Psoas muscle (tissue), 8 donors: ENCODE data around the gene MSMO1. TPM values are rescaled to one million over a fixed set of nuclear protein-coding genes. Genes with fewer than 3 reads are reported as not detected.

ENCODE experiments used
- ATAC-seq, 4 donors: fragments of 200-7000 bp; cut with Tn5 transposase; one replicate each; pipeline ENCODE4 v1.9.1; 2020; ENCODE audit warnings: moderate library complexity in 3 of 4, mild to moderate bottlenecking in 2 of 4
- DNase-seq, 2 donors: peaks; one replicate each; pipeline ENCODE4 v3.0.0-alpha.2; 2020
- H3K27ac ChIP-seq: fragments of 200-600 bp; one replicate; pipeline ENCODE4 v1.8.0; 2022
- H3K27me3 ChIP-seq, 3 donors: fragments of 200-600 bp in 1 of 3; one replicate each; pipeline versions ENCODE4 v1.6.1 to v1.8.0; 2013 to 2022; ENCODE audit warnings: low read length in 2 of 3, mild to moderate bottlenecking in 2 of 3, moderate library complexity in 1 of 3; ENCODE audit not compliant: insufficient read depth in 3 of 3
- H3K36me3 ChIP-seq, 2 donors: fragments of 200-600 bp in 1 of 2; one replicate each; pipeline versions ENCODE4 v1.6.1 to v1.8.0; 2013 to 2022; ENCODE audit warnings: low read depth in 1 of 2, mild to moderate bottlenecking in 1 of 2, moderate library complexity in 1 of 2; ENCODE audit not compliant: insufficient read depth in 1 of 2
- H3K4me1 ChIP-seq: fragments of 200-600 bp; one replicate; pipeline ENCODE4 v1.8.0; 2022
- H3K4me3 ChIP-seq: fragments of 200-600 bp; one replicate; pipeline ENCODE4 v1.8.0; 2022; ENCODE audit warnings: mild to moderate bottlenecking
- H3K9me3 ChIP-seq: fragments of 200-600 bp; one replicate; pipeline ENCODE4 v1.8.0; 2022
- CTCF ChIP-seq: fragments of 200-600 bp; IDR thresholded peaks from one replicate; pipeline ENCODE4 v1.8.0; 2022; ENCODE audit warnings: antibody characterized with exemption
- WGBS, 3 donors: extraction: QIAGEN DNeasy Blood & Tissue Kit; methylation state at CpG; one replicate each; pipeline versions ENCODE4 v1.1.6 to v1.1.7; 2013; 5-methylcytosine and 5-hydroxymethylcytosine counted together
- intact Hi-C, 2 donors: fragments of 100-400 bp; cut with DNase I; formaldehyde crosslinking; loops; one replicate each; pipeline versions ENCODE4 v1.11.0 to v1.14.2; 2022
- polyA plus RNA-seq, 3 donors: library from polyadenylated mRNA; stranded (reverse); fragments of 200-250 nt; gene quantifications; one replicate each; pipeline ENCODE4 v1.2.3, GENCODE V29; 2013
- total RNA-seq, 4 donors: library from RNA; stranded (reverse); fragmentation: NEBNext Ultra II Directional in 2 of 4; extraction: Animal tissue kit (Norgen Biotek cat#: 25700) in 2 of 4; gene quantifications; one replicate each; pipeline versions ENCODE4 v1.2.1 to v1.2.4, GENCODE V29; 2021 to 2023
- donor health status: healthy with polysubstance abuse.
- donor health status: DM: no; HTN: no; CAD: no; lungs with moderate emphysema.
- donor health status: Bipolar disorder and iron deficiency.
- donor health status: healthy.
- donor health status: DM: yes; HTN: yes; CAD: no.
- donor health status: DM: no; HTN: no; CAD: no.
- donor health status: DM: no; HTN: no; CAD: no.
- donor health status: DM: yes; HTN: yes; CAD: no.

The MSMO1 gene
- total and polyA plus RNA-seq, 7 donors = 2.9 to 5.9 (median 4.4) TPM

DNA sequence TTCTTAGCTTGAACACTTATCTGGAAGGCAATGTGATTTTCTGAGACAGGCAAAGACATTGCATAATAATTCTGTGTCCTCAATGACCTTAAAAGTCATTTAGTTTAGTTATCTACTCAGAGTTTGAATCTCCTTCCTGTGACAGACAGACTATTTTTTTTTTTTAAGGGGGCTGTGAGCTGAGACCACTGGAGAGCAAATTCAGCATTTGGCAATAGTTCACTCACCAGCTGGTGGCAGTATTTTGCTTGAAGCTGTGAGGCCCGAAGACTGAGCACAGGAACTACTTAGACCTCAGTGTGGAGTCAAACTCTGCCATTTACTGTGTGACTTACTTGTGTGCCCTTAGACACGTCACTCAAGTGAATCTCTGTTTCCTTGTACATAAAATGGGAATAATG is 28.4 kb downstream of the MSMO1 start:
- 4 to 11% (median 8%) methylated on average over 2 of the region's 2 CpGs for WGBS, 3 donors
- H3K27ac ChIP-seq = no peak overlapping the region
- H3K27me3 ChIP-seq = peaks cover 0 to 3% (median 0%) of the 10 kb centered on the region in 3 donors
- H3K4me1 ChIP-seq = no peaks in the 10 kb centered on the region
- no peak overlapping the region for H3K4me3 ChIP-seq
- no peaks in the 10 kb centered on the region for H3K9me3 ChIP-seq
- intact Hi-C loops = loop anchor here in 1 of 2 donors (10.0 kb wide), 1 partner anchor 109 kb away; no protein-coding TSS in a partner anchor
- no peak for DNase-seq
- peak; percentile 18 for TF ChIP-seq CTCF
- H3K36me3 ChIP-seq = no peaks in the 10 kb centered on the region
- ATAC-seq = no peak

DNA sequence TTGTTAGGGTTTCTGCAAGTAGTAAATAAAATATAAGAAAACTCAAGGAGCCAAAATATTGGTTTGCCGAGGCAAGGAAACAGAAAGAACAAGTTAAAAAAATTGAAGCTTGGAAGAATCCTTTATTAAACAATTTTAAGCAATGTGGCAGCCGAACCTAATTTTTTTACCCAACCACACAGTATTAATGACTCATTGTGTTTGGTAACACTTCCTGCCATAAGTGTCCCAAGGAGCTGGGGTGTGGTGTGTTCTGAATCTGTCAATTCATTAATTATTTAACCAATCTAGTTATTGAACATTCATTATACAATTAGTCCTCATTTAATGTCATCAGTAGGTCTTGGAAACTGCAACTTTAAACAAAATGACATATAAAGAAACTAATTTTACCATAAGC is 32.0 kb downstream of the MSMO1 start:
- Histone ChIP-seq H3K27me3 (peaks cover 0 to 7% (median 0%) of the 10 kb centered on the region in 3 donors), H3K9me3 (no peaks in the 10 kb centered on the region), H3K4me1 (no peaks in the 10 kb centered on the region), H3K36me3 (no peaks in the 10 kb centered on the region), H3K27ac (no peak overlapping the region), H3K4me3 (no peak overlapping the region)
- intact Hi-C loops = loop anchor here in 1 of 2 donors (10.0 kb wide), 1 partner anchor 105 kb away; no protein-coding TSS in a partner anchor
- no peak for ATAC-seq
- no peak for DNase-seq
- 72 to 76% (median 73%) methylated on average over 2 of the region's 2 CpGs for WGBS, 3 donors
- TF ChIP-seq CTCF = no peak

GRCh38 chr4:165360041-165360695 is 32.7 kb downstream of the MSMO1 start:
- ATAC-seq = no peak
- Histone ChIP-seq H3K36me3 (no peaks in the 10 kb centered on the region), H3K4me3 (no peak overlapping the region), H3K27me3 (peaks cover 0 to 7% (median 0%) of the 10 kb centered on the region in 3 donors), H3K4me1 (no peaks in the 10 kb centered on the region), H3K27ac (no peak overlapping the region), H3K9me3 (no peaks in the 10 kb centered on the region)
- DNase-seq = no peak
- intact Hi-C loops = no loop called here
- 62 to 69% (median 65%) methylated on average over 6 of the region's 6 CpGs for WGBS, 3 donors
- TF ChIP-seq CTCF = no peak

- no peak overlapping the region for H3K4me3 ChIP-seq
- H3K27ac ChIP-seq = no peak overlapping the region
- H3K9me3 ChIP-seq = no peaks in the 10 kb centered on the region
- H3K36me3 ChIP-seq = no peaks in the 10 kb centered on the region
- peaks cover 0 to 7% (median 0%) of the 10 kb centered on the region in 3 donors for H3K27me3 ChIP-seq
- DNase-seq (no peak), ATAC-seq (no peak)
- no peaks in the 10 kb centered on the region for H3K4me1 ChIP-seq
- intact Hi-C loops = no loop called here
- WGBS, 3 donors = 83 to 86% (median 84%) methylated on average over 7 of the region's 7 CpGs
- no peak for TF ChIP-seq CTCF
Measured at GRCh38 chr4:165360985-165361670, 33.7 kb downstream of the MSMO1 start.
